NCI-H524 (cell line): ENCODE data around the gene RECK.
"Not testable (repeated sequence)": the region's sequence is repeated elsewhere in the genome, so short reads cannot be mapped to it uniquely, and the experiment has no call there.

Experiments used
- DNase-seq, 2 experiments: peaks; one replicate each; lab custom pipeline; 2025; lab: John Stamatoyannopoulos, UW

The RECK gene

GRCh38 chr9:36112516-36112915, 75.8 kb downstream of the RECK start:
- no peak for DNase-seq

DNA sequence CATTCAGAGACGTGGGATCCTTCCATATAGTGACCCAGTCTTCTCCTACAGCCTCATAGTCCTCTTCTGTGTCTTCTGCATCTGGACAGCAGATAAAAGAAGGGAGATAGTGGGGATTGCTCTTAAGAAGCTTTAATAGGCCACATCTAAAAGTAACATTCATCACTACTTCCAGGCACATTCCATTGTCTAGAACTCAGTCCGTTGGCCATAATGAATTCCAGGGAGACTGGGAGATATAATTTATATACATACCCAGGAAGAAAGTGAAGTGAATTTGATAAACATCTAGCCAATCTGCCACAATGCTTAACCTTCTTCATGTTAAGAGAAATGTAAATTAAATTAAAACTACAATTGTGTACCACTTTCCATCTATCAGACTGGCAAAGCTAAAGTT, 77.3 kb downstream of the RECK start:
- no peak for DNase-seq

DNA sequence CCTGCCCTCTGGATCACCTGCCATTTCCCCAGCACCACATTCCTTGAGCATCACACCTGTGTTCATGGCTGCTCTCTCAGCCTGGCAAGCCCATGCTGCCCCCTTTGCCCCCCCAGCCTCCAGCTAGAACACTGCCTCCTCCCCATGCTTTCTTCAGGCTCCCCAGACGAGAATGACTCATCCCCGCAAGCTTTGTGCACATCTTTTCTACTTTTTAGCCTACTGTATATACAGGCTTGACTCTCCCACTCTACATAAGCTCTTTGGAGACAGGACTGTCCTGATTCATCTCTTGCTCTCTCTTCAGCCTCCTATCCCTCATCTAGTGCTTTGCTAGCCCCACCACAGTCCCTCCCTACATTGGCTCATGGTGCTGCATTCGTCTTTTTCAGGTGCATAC, 79.9 kb downstream of the RECK start:
- no peak for DNase-seq

DNA sequence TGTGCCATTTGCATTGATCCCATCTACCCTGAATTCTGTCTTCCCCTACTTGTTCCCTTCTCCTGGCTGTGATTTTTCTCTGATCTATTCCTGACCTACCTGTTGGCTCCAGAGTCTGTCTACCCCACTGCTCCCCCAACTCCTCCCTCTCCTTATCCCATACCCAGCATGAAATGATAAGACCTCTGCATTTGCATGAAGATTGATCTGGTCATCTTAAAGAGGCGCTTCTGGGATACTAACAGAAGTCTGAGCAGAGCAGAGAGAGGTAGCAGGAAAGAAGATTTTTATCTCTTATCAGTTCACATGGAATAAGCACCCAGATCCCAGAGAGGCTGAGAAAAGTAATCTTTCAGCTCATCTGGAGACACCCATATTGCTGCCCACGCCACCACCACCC, 81.5 kb downstream of the RECK start:
- DNase-seq: no peak

- DNase-seq: peak in 1 of 2 experiments; percentile 3
These were observed 82.0 kb downstream of the RECK start for GRCh38 chr9:36118706-36119105.

DNA sequence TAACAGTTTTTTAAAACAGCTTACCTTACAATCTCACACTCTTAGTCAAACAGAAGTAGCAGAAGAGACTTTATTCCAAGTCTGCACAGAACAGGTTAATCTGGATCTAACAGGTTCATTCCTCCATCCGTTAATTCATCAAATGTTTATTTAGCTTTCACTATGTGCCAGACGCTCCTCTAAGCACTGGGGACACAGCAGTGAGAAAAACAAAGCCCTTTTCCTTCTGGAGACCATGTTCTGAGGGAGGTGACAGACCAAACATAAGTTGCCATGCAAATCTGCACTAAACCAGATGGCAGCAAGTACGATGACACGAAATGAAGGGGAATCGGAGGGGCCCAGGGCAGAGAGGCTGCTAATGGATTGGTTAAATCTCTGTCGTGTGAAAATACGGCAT, 82.8 kb downstream of the RECK start:
- peak; percentile 5 to 29 for DNase-seq

DNA sequence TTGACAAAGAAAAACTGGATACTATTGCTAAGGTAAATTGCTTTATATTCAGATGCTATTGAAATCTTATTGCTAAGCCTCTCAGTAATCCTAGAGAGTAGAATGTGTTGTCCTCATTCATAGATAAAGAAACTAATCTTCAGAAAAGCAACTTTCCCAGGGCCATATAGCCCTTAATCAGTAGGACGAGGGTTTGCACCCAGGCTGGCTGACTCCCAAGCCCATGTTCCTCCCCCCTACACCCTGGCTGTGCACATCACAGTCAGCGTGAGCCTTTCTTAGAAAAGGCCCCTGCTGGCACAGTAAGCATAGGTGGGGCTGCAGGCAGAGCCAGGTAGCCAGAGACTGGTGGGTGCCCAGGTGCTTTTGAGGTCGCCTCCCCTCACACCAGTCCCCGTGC, 84.0 kb downstream of the RECK start:
- no peak for DNase-seq

DNA sequence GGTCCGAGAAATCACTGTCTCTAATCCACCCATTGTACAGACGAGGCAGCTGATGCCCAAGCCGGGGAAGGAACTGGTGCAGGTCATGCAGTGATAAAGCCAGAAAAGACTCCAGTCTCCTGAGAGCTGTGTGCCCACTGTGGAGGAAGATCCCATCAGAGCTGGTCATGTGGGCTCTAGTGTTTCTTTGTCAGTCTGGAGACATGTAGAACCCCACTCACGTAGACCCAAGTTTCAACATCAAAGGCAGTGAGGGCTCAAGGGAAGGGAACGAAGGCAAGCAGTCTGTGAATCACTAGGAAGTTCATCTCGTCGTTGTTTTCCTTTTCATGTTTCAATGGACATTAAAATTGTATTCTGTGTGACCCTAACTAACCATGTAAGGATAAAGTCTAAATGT, 85.3 kb downstream of the RECK start:
- DNase-seq: no peak

- DNase-seq: no peak
These were observed 86.8 kb downstream of the RECK start for GRCh38 chr9:36123515-36123914.

- DNase-seq: no peak
These were observed 88.5 kb downstream of the RECK start for GRCh38 chr9:36125062-36125855.

DNA sequence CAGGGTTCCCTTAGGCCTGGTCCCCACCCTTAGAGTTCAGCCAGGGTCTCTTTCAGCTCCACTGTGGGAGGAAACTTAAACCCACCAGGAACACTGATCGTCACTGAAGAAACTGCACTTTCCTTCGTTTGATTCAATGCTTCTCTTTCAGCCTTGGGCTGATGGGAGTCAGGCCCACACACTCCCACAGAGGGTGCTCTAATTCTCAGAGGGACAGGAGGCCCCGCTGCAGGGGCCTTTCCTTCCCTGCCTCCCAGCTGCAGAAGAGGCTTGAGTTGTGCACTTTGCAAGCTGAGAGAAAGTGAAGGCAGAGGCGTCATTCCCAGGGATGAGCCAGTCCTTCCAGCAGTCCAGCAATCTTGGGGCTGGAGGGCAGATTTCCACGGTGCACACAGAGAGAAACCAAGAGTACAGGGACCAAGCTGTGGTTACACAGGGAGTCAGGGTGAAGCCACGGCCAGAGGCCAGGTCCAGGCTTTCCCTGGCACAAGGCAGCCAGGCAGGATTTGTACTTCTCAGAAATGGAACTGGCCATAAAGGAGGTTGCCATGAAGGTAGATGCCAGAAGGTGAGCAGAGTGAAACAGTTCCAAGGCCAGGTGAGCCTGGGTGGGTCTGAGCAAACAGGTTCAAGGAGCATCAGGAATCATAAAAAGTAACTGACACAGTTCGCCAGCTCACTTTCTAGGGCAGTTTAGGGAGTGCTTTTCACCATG, 89.5 kb downstream of the RECK start:
- no peak for DNase-seq

DNA sequence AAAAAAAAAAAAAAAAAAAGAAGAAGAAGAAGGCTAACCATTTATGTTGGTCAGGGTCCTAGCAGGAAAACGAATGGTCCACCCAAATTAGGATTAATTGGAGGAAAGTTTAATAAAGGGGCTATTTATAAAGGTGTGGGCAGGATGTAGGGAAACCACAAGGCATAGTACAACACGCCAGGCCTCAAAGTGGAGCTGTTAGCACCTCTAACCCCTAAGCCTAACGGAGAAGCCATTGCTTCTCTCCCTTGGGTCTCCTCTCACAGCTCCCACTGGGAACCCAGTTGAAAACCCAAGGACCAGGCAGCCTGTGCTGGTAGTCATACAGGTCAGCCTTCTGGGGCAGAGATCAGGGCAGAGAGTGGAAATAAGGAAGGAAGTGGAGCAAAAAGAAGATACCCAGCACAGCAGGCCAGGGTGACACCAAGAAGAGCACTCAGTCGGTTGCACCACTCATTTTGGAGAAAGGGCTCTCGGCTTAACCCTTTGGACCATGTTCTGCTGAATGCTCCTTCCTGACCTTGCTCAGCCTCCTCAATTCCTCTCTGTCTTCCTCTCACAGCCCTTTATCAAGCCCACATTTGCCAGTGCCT, 91.0 kb downstream of the RECK start:
- no peak for DNase-seq

- no peak for DNase-seq
These were observed 91.6 kb downstream of the RECK start for GRCh38 chr9:36128349-36128748.

DNA sequence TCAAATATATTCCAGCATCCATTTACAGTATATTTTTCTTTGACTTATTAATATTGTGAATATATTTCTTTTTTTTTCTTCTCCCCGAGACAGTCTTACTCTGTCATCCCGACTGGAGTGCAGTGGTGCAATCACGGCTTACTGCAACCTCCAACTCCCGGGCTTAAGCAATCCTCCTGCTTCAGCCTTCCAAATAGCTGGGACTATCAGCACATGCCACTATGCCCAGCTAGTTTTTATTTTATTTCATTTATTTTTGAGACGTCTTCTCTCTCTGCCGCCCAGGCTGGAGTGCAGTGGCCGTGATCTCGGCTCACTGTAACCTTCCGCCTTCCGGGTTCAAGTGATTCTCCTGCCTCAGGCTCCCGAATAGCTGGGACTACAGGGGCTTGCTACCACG, 92.4 kb downstream of the RECK start:
- no peak for DNase-seq

DNA sequence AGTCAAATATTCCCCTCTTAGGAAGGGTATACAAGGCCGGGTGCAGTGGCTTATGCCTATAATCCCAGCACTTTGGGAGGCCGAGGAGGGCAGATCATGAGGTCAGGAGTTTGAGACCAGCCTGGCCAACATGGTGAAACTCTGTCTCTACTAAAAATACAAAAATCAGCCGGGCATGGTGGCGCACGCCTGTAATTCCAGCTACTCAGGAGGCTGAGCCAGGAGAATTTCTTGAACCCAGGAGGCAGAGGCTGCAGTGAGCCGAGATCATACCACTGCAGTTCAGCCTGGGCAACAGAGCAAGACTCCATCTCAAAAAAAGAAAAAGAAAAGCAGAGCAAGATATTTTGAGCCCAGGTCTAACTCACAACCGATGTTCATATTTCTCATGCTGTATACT, 95.0 kb downstream of the RECK start:
- DNase-seq: not testable (repeated sequence)

GRCh38 chr9:36132086-36132485, 95.4 kb downstream of the RECK start:
- DNase-seq: no peak

DNA sequence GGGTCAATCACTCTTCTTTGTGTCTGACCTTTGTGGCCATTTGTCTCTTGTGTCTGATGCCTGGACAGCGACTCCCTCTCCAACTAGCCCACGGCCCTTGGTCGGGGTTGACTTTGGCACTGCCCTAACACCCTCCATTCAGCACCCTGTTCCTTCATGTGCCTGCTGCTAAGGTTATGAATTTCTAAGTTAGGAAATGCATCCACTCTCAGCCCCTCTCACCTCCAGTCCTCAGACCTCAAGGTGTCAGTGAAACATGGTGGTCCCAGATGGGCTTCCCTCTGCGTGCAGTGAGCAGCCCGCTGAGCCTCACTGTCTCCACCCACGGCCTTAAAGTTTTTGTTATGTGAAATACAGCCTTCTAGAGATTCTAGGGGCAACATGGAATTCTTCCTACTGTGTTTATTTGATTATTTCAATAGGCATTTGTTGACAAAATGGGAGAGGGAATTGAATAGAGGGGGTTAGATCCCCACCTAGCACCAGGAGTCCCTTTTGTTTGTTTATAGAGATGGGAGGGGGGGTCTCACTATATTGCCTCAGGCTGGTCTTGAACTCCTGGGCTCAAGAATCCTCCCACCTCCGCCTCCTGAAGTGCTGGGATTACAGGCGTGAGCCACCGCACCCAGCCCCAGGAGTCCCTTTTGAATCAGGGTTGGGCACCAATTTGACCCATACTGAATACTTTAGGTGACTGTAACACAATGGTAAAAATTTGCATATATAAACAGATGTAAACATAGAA, 98.2 kb downstream of the RECK start:
- no peak for DNase-seq

- DNase-seq: no peak
These were observed 99.1 kb downstream of the RECK start for GRCh38 chr9:36135741-36136271.

- peak; percentile 29 to 64 for DNase-seq
These were observed 99.7 kb downstream of the RECK start, which contains the start of gene GLIPR2 for GRCh38 chr9:36136272-36136893. Gene GLIPR2 (plus strand): TSS chr9:36136733. CDS start chr9:36136779, 46 bp downstream.

- peak in 1 of 2 experiments; percentile 34 for DNase-seq
These were observed 100.2 kb downstream of the RECK start for GRCh38 chr9:36136894-36137391.

DNA sequence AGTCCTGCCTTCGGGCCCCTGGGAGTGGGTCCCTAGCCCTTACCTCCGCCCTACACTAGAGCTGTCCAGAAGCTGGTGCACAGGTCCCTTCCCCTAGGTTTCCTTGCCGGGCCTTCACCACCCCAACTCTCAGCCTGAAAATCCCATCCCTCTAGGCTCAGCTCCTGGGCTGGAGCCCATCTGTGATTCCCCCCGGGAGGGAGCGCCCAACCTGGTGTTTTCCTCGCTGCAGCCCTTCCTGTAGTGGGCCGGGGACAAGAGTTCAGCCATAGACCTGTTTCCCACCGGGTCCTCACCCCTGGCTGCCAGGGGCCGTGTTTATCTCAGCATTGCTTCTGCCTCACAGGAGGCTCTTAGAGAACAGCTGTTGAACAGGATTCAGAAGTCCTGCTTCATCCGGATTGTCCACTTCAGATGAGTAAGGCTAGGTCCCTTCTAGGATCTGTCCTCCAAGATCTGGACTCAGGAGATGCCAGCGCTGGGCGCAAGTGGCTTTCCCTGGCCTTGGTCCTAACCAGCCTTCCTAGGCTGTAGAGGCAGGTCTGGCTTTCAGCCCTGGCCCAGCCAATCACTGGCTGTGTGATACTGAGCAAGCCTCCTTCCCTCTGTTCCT, 100.8 kb downstream of the RECK start:
- peak; percentile 15 to 45 for DNase-seq
